HG03558 (cell line): Measurements from ENCODE around the gene CHRNB4.

Source experiments
- ATAC-seq: cut with Tn5 transposase; IDR thresholded peaks from one replicate; pipeline ENCODE4 v1.9.1; 2021; ENCODE audit warnings: moderate number of reproducible peaks; ENCODE audit not compliant: unreplicated experiment; ENCODE audit errors: extremely low read depth

Gene CHRNB4

DNA sequence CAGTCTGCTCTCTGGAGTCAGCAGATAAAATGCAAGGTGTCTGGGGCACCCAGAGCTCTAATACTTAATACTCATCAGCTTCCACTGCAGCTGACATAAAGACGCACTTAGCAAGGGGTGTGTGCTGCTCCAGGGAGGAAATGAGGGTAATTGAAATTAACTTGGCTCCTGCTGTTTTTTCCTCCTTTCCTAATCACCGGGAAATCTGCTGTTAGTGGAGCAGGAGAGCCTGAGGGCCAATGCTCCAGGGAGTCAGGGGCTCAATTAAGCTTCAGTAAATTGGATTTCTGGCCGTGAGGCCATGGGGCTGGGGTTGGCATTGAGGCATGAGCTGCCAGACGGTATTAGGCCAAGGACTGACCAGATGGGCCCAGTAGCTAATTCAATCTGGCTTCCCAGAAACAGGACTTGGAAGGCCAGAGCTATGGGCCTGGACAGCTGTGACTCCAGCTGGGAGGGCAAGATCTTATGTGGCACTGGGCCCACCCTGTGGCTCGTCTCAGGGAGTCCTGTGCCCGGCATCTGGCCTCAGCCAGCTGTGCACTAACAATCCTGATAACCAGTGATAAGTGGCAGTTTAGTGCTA lies 30.7 kb upstream of the CHRNB4 start:
- ATAC-seq = no peak

DNA sequence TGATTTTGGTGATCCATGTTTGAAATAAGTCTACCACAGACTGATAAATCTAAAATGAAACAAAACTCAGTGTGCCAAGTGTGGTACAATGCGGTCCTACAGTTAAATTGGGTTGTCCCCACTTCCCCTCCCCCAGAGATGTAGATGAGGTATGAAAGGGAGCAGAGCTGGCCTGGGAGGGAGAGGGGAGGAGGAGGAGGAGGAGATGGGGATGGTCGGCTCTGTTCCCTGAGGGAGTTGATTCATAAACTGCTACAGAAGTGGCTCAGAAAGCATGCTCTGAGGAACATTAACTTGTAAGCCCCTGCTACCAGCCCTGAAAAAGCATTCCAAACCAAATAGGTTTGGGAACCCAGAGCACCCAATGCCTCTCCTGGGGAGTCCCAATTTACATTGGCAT lies 28.0 kb upstream of the CHRNB4 start:
- ATAC-seq = no peak

GRCh38 chr15:78667578-78668236 lies 26.7 kb upstream of the CHRNB4 start:
- ATAC-seq = no peak

DNA sequence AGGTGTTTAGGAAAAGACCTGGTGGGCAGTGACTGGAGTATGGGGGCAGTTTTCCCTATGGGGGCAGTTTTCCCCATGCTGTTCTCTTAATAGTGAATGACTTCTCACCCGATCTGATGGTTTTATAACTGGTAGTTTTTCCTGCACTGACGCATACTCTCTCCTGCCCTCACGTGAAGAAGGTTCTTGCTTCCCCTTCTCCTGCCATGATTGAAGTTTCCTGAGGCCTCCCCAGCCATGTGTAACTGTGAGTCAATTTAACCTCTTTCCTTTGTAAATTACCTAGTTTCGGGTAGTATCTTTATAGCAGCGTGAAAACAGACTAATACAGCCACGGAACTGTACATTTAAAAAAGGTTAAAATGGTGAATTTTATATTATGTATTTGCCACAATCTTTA lies 25.0 kb upstream of the CHRNB4 start:
- no peak for ATAC-seq

GRCh38 chr15:78663703-78664102 lies 22.7 kb upstream of the CHRNB4 start:
- no peak for ATAC-seq

GRCh38 chr15:78662028-78662427 lies 21.0 kb upstream of the CHRNB4 start:
- no peak for ATAC-seq

- no peak for ATAC-seq
Observed at GRCh38 chr15:78661001-78661400, 20.0 kb upstream of the CHRNB4 start.

GRCh38 chr15:78660584-78660983 lies 19.6 kb upstream of the CHRNB4 start:
- ATAC-seq = no peak

- ATAC-seq = no peak
Observed at GRCh38 chr15:78658823-78659222, 17.8 kb upstream of the CHRNB4 start.

GRCh38 chr15:78654272-78654671 lies 13.3 kb upstream of the CHRNB4 start:
- ATAC-seq = no peak

- no peak for ATAC-seq
Observed at GRCh38 chr15:78651930-78652615, 11.1 kb upstream of the CHRNB4 start.

DNA sequence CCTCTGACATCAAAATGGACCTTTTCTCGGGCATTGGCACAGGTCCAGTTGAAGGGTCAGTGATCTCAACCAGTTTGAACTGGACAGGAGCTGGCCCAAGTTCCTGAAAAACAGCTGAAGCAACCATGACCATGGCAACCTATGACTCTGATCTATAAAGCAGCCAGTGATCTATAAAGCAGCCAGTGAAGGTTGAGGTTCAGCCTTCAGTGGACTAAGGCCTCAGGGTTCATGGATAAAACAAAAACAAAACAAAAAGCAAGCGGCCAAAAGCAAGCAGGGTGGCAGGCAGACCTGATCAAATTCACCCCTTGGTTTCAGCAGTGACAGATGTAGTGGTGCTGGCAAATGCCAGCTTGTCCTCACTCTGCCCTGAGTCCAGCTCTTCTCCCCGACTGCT lies 10.0 kb upstream of the CHRNB4 start:
- no peak for ATAC-seq

GRCh38 chr15:78650022-78650421 lies 9.0 kb upstream of the CHRNB4 start:
- no peak for ATAC-seq

DNA sequence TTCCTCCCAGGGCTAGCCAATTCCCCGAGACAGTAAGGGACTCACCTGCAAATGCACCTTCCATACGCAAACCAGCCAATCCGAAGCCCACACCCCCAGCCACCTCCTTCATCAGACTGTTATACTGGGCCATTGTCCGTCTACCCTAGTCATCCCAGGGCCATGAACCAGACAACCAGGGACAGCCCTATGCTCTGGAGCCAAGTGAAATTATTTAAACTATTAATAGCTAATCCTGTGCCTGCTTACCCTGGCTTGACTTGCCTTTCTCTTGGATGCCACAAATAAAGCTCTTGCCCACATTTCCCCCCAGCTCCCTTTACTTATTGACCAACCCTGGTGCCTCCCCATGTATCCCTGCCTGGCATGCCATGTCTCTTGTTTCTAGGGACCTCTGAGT lies 4.0 kb upstream of the CHRNB4 start:
- no peak for ATAC-seq

- ATAC-seq = no peak
Observed at GRCh38 chr15:78642331-78642730, 1.3 kb upstream of the CHRNB4 start.

GRCh38 chr15:78641749-78642275 lies 802 bp upstream of the CHRNB4 start:
- ATAC-seq = no peak

DNA sequence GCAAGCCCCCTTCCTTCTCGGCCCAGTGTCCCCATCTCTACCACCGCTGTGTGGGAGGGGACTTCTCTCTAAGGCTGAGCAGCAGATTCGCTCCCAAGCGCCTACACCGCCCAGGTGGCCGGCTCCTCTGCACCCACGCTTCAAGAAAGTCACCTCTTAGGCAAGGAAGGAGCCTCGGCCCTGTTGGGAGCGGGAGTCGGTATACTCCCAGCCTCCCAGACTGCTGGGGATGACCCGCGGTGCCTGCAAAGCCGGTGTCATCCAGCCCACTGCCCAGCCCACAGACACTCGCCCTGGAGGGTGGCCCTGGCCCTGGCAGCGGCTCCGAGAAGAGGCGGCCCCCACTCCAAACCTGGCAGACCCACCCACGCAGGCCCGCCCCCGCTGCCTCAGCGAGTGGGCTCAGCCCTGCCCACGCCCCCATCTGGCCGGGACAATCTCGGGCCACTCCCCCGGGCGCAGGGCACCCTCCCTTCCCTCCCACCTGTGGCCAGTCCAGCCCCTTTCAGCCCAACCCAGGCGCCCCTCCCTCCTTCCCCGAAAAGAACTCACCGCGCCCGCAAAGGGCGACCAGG lies 396 bp downstream of the CHRNB4 start:
- no peak for ATAC-seq

DNA sequence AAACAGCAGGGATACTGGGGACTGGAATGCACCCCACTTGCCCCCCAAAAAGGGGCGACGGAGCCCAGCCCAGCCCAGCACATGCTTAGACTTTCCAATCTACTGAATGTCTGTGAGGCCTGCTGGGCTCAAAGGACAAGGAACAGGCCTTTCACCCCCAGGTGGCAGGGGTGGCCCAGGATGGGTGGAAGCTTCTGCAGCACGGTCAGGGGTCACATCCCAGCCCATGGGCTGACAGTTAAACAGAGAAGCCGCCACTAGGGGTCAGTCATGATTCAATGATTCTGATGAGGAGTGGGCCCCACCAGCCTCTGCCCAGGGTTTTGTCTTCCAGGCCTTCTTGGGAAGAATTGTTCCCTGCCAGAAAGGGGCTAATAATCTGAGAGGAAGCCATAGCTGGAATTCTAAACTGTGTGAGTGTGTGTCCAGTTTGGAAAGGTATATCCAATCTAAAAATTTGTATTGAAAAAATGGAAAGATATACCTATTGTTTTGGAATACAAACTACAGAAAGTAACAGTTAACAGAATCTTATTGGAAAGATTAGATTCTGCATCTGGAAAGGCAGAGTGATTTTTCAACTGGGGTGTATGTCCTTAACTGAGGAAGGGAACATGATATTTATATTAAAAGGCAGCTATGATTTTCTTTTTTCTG lies 2.2 kb downstream of the CHRNB4 start:
- ATAC-seq = no peak

DNA sequence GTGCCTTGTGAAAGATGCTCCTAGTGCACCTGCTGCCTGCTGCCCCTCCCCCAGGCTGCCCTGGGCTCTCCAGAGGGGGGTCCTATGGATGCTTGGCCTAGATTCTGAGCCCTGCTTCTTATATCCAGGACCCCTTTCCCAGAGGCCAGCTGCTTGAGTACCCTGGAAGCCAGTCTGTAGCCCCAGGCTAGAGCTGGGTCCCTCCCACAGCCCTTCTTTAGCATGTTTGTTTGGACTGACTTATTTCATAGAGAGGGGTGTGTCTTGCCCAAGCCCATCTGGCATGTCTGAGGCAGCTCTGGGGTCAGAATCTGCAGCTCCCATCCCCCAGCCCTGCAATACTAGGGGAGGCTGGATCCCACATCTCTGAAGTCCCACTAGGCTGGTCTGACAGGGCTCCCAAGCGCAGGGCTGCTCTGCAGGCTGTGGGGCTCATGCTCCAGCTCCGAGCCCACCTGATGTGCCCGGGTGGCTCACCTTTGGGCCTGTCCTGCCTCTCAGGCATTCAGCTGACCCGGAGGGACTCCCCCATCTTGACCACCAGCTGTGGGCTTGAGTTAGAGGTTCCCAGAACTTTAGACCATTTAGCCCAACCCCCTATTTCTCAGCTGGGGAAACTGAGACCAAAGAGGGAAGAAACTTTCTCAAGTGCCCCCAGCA lies 3.1 kb downstream of the CHRNB4 start:
- no peak for ATAC-seq

DNA sequence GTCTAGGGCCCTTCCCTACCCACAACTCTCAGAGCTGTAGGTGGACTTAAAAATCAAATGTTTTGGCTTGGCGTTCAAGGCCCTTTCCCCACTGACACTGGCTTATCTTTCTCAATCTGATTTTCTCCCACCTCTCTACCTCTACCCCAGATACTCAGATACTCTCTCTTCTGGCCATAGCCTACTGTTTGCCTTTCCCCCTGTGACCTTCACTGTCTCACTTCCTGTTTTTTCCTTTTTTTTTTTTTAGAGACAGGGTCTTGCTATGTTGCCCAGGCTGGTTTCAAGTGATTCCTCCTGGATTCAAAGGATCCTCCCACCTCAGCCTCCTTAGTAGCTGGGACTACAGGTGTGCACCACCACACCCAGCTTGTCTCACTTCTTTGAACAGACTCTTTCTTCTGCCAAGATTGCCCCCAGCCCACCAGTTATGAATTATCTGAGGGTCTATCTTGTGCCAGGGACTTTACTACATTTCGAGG lies 4.6 kb downstream of the CHRNB4 start:
- no peak for ATAC-seq
